ENCODE measurements around the gene RYR1.

Gene RYR1

DNA sequence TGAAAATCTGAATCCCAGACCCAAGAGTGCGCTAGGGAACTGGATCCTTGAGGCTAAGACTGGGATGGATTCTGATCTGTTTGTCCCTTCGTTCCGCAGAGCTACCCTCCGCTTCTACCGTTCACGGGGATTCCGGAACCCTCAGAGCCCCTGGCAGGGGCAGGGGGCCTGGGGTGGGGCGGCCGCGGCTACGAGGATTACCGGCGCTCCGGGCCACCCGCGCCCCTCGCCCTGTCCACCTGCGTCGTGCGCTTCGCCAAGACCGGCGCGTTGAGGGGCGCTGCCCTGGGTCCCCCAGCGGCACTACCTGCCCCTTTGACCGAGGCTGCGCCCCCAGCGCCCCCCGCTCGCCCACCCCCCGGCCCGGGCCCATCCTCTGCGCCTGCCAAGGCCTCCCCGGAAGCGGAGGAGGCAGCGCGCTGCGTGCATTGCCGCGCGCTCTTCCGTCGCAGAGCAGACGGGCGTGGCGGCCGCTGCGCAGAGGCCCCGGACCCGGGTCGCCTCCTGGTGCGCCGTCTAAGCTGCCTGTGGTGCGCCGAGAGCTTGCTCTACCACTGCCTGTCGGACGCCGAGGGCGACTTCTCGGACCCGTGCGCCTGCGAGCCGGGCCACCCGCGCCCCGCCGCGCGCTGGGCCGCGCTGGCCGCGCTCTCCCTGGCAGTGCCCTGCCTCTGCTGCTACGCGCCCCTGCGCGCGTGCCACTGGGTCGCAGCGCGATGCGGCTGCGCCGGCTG lies 37.9 kb upstream of the RYR1 start:
- Histone ChIP-seq H3K27ac (no peak overlapping the region), H3K9me3 (no peaks in the 10 kb centered on the region), H3K27me3 (peaks cover 100% of the 10 kb centered on the region), H3K4me3 (ENCODE audit: low read depth in 1 of 2, low read length in 1 of 2) (no peak overlapping the region), H3K4me1 (ENCODE audit: control insufficient read depth in 1 of 2, insufficient read depth in 1 of 2, low read depth in 1 of 2, low read length in 1 of 2) (no peaks in the 10 kb centered on the region), H3K36me3 (no peaks in the 10 kb centered on the region)
- no peak for TF ChIP-seq CTCF (IDR thresholded peaks at IDR 0.05)

DNA sequence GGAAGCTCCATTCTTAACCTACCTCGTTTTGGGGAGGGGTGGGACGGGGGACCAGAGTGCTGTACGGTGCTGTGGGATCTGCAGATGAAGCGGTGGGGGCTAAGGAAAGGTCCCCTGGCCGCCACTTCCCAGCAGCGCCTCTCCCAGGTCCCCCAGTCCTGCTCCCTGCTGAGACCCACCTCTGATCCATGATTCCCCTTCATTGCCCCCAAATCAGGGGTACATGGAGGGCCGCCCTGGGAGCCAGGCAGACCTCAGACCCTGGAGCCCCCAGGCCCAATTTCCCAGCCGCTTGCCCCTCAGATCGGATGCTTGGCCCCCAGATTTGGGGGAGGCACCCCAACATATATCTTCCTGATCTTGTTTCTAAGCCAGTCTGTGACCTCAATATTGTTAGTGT lies 34.4 kb upstream of the RYR1 start:
- no peak for TF ChIP-seq CTCF (IDR thresholded peaks at IDR 0.05)
- Histone ChIP-seq H3K4me1 (ENCODE audit: control insufficient read depth in 1 of 2, insufficient read depth in 1 of 2, low read depth in 1 of 2, low read length in 1 of 2) (peaks cover 9 to 12% of the 10 kb centered on the region in 2 experiments), H3K4me3 (ENCODE audit: low read depth in 1 of 2, low read length in 1 of 2) (no peak overlapping the region), H3K27me3 (peaks cover 70% of the 10 kb centered on the region), H3K27ac (no peak overlapping the region), H3K9me3 (no peaks in the 10 kb centered on the region), H3K36me3 (no peaks in the 10 kb centered on the region)

GRCh38 chr19:38399537-38399936 lies 34.0 kb upstream of the RYR1 start:
- TF ChIP-seq CTCF (IDR thresholded peaks at IDR 0.05), result no peak
- no peak overlapping the region for H3K27ac ChIP-seq
- H3K4me3 ChIP-seq (ENCODE audit: low read depth in 1 of 2, low read length in 1 of 2), result no peak overlapping the region
- peaks cover 13 to 15% of the 10 kb centered on the region in 2 experiments for H3K4me1 ChIP-seq (ENCODE audit: control insufficient read depth in 1 of 2, insufficient read depth in 1 of 2, low read depth in 1 of 2, low read length in 1 of 2)
- no peaks in the 10 kb centered on the region for H3K36me3 ChIP-seq
- no peaks in the 10 kb centered on the region for H3K9me3 ChIP-seq
- H3K27me3 ChIP-seq, result peaks cover 65% of the 10 kb centered on the region

DNA sequence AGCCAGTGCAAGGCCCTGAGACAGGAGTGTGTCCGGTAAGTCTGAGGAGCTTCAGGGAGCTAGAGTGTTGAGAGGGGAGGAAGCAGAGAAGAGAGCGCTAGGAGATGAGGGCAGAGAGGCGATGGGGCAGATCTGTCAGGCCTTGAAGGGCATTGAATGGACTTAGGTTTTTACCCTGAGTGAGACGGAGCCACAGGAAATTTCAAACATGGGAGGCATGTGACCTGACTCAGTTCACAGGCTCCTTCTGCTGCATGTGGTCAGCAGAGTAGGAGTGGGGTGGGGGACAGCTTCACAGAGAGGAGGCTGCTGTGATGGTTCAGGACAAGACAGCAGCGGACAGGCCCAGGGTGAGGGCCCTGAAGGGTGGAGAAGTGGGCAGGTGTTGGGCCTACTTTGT lies 33.1 kb upstream of the RYR1 start:
- Histone ChIP-seq H3K4me1 (ENCODE audit: control insufficient read depth in 1 of 2, insufficient read depth in 1 of 2, low read depth in 1 of 2, low read length in 1 of 2) (peaks cover 13 to 15% of the 10 kb centered on the region in 2 experiments), H3K9me3 (no peaks in the 10 kb centered on the region), H3K36me3 (peaks cover 8% of the 10 kb centered on the region), H3K4me3 (ENCODE audit: low read depth in 1 of 2, low read length in 1 of 2) (no peak overlapping the region), H3K27me3 (peaks cover 57% of the 10 kb centered on the region), H3K27ac (no peak overlapping the region)
- no peak for TF ChIP-seq CTCF (IDR thresholded peaks at IDR 0.05)

- Histone ChIP-seq H3K4me3 (ENCODE audit: low read depth in 1 of 2, low read length in 1 of 2) (no peak overlapping the region), H3K27ac (no peak overlapping the region), H3K9me3 (no peaks in the 10 kb centered on the region), H3K4me1 (ENCODE audit: control insufficient read depth in 1 of 2, insufficient read depth in 1 of 2, low read depth in 1 of 2, low read length in 1 of 2) (peaks cover 13 to 15% of the 10 kb centered on the region in 2 experiments), H3K27me3 (peaks cover 49% of the 10 kb centered on the region), H3K36me3 (peaks cover 15% of the 10 kb centered on the region)
- TF ChIP-seq CTCF (IDR thresholded peaks at IDR 0.05), result no peak
Observed at GRCh38 chr19:38401148-38401547, 32.3 kb upstream of the RYR1 start.

All from neutrophil (primary cell).